Uterine smooth muscle cell (primary cell): ENCODE data around the gene LIN7A. TPM values are rescaled to one million over a fixed set of nuclear protein-coding genes. Genes with fewer than 3 reads are reported as not detected.

Source experiments
- total RNA-seq: library from RNA; depleted of rRNA; stranded (reverse); fragments of >200 nt; gene quantifications from 2 replicates; pipeline ENCODE4 v1.2.3, GENCODE V29; 2014

LIN7A gene
- total RNA-seq = 3.1 and 3.9 TPM in 2 replicates

GRCh38 chr12:80937391-80938238 is at the start of gene LIN7A:
Gene LIN7A (minus strand): TSS chr12:80937934. CDS start chr12:80937722, 212 bp downstream.

Other genes with a start within 250 kb of the LIN7A start
- gene MYF6, start 230.3 kb downstream of the LIN7A start, total RNA-seq = 0.11 TPM in 1 of 2 replicates, not detected in the other
- not detected in 2 replicates for gene MYF5, start 221.0 kb downstream of the LIN7A start, total RNA-seq
- 9.5 and 16.2 TPM in 2 replicates for gene ACSS3, start 140.1 kb upstream of the LIN7A start, total RNA-seq